PC-9 (cell line): ENCODE data around the gene NEK8. TPM values are rescaled to one million over a fixed set of nuclear protein-coding genes. Genes with fewer than 3 reads are reported as not detected.

ENCODE experiments used
- BruUV-seq: library from RNA; stranded (reverse); fragments of 400-500 nt; replicated peaks from 2 replicates; lab custom pipeline; 2021; lab: Mats Ljungman, UMichigan
- CTCF ChIA-PET: fragments of 300-600 bp; sonication (Branson Sonifier 250); formaldehyde crosslinking; loops from one replicate; lab custom pipeline; 2022; ENCODE audit warnings: antibody characterized with exemption; lab: Charles Lee
- POLR2A ChIA-PET: fragments of 300-600 bp; sonication (Branson Sonifier 250); formaldehyde crosslinking; loops from one replicate; lab custom pipeline; 2022; ENCODE audit warnings: antibody characterized with exemption; ENCODE audit not compliant: unreplicated experiment; lab: Charles Lee
- DNase-seq, 2 experiments: peaks; one replicate each; pipeline versions ENCODE4 v3.0.0 to v3.0.0-alpha.2; 2015 to 2022; ENCODE audit warnings: mixed read lengths in 1 of 2
- H2AFZ ChIP-seq: fragments of 200-600 bp; sonication (generic); 2 replicates; pipeline ENCODE4 v1.8.1; 2017; ENCODE audit warnings: antibody characterized with exemption
- H3F3A ChIP-seq: fragments of 200-600 bp; sonication (generic); 2 replicates; pipeline ENCODE4 v1.8.1; 2017; ENCODE audit warnings: antibody characterized with exemption, mild to moderate bottlenecking, low read depth; ENCODE audit not compliant: insufficient read depth
- H3K27ac ChIP-seq: fragments of 200-600 bp; sonication (generic); 2 replicates; pipeline ENCODE4 v1.6.1; 2016; ENCODE audit warnings: mixed run types
- H3K27me3 ChIP-seq: fragments of 200-600 bp; sonication (generic); 2 replicates; pipeline ENCODE4 v1.6.1; 2016; ENCODE audit warnings: low read depth, mixed run types; ENCODE audit not compliant: insufficient read depth
- H3K36me3 ChIP-seq: fragments of 200-600 bp; sonication (generic); 2 replicates; pipeline ENCODE4 v1.6.1; 2016; ENCODE audit warnings: low read depth, mixed run types
- H3K4me1 ChIP-seq: fragments of 200-600 bp; sonication (generic); replicated peaks from 2 replicates; pipeline ENCODE4 v1.6.1; 2016; ENCODE audit warnings: mixed run types; ENCODE audit not compliant: insufficient read depth
- H3K4me2 ChIP-seq: fragments of 200-600 bp; sonication (generic); 2 replicates; pipeline ENCODE4 v1.6.1; 2017; ENCODE audit warnings: mixed run types
- H3K4me3 ChIP-seq: fragments of 200-600 bp; sonication (generic); 2 replicates; pipeline ENCODE4 v1.6.1; 2016; ENCODE audit warnings: mixed run types
- H3K79me2 ChIP-seq: fragments of 200-600 bp; sonication (generic); 2 replicates; pipeline ENCODE4 v1.6.1; 2017; ENCODE audit warnings: low read depth, mixed run types
- H3K9me2 ChIP-seq: fragments of 200-600 bp; sonication (generic); 2 replicates; pipeline ENCODE4 v1.8.1; 2017; ENCODE audit warnings: mild to moderate bottlenecking; ENCODE audit not compliant: insufficient read depth
- H3K9me3 ChIP-seq: fragments of 200-600 bp; sonication (generic); 2 replicates; pipeline ENCODE4 v1.8.1; 2016; ENCODE audit warnings: low read depth; ENCODE audit not compliant: insufficient read depth
- H4K20me1 ChIP-seq: fragments of 200-600 bp; sonication (generic); 2 replicates; pipeline ENCODE4 v1.8.1; 2017; ENCODE audit not compliant: insufficient read depth
- EZH2 ChIP-seq: fragments of 200-600 bp; sonication (generic); IDR thresholded peaks from 2 replicates; pipeline ENCODE4 v1.8.0; 2017; ENCODE audit warnings: antibody characterized with exemption, low read depth
- intact Hi-C: fragments of 100-400 bp; cut with micrococcal nuclease; formaldehyde crosslinking; loops from one replicate; pipeline ENCODE4 v1.10.0; 2022; ENCODE audit not compliant: unreplicated experiment
- total RNA-seq: library from RNA; stranded (reverse); gene quantifications from 2 replicates; pipeline ENCODE4 v1.2.3, GENCODE V29; 2021
- TF ChIP-seq, protein P1 (sequence below): fragments of 200-600 bp; sonication (generic); conservative IDR thresholded peaks from 2 replicates; pipeline ENCODE4 v1.6.1; 2017; ENCODE audit warnings: mixed run types, antibody characterized with exemption, mild to moderate bottlenecking, moderate library complexity

NEK8 gene
- total RNA-seq, 1 experiment from 2014 or later, result 12.1 TPM

DNA sequence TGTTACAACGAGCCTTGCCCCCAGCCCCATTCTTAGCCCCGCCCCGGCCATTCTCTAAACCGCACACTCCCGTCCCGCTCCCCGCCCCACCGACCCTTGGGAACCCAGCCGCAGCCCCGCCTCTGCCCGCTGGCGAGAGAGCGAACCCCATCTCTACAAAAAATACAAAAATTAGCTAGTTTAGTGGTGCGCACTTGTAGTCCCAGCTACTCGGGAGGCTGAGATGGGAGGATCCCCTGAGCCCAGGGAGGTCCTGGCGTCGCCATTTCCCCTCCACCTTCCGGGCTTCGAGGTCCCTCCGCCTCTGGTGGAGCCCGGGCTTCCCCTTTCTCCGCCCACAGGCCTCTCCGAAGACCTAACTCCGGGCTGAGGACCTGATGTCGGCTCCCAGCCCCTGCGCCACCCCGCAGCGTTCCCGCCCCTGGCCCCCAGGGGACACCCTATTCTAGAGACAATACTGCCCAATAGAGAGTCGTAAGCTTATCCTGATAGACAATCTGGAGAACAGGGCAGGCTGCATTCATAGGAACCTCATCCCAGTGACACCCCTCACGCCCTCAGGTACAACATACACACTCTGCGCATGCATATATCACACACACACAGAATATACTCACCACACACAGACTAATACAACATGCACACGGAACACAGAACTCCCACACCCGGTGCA, 16.4 kb upstream of the NEK8 start:
- CTCF ChIA-PET, result no interaction called here
- Histone ChIP-seq H3K27me3 (no peaks in the 10 kb centered on the region), H3K9me2 (no peaks in the 10 kb centered on the region), H3K36me3 (peaks cover 6% of the 10 kb centered on the region), H3K9me3 (no peaks in the 10 kb centered on the region), H3K27ac (no peak overlapping the region), H2AFZ (no peak overlapping the region), H3K4me2 (no peak overlapping the region), H3K4me1 (peaks cover 19% of the 10 kb centered on the region), H3F3A (peaks cover 56% of the 10 kb centered on the region; the same call in 1 of the 2 replicates), H4K20me1 (no peaks in the 10 kb centered on the region), H3K79me2 (peaks cover 20% of the 10 kb centered on the region), H3K4me3 (no peak overlapping the region)
- no peak for DNase-seq
- intact Hi-C loops, result no loop called here
- POLR2A ChIA-PET, result interaction anchor here (0.7 kb wide), 1 partner anchor 909 kb away, joined by 3 read pairs; no protein-coding TSS in a partner anchor
- BruUV-seq, result no TSS peak
- TF ChIP-seq EZH2, result no peak

DNA sequence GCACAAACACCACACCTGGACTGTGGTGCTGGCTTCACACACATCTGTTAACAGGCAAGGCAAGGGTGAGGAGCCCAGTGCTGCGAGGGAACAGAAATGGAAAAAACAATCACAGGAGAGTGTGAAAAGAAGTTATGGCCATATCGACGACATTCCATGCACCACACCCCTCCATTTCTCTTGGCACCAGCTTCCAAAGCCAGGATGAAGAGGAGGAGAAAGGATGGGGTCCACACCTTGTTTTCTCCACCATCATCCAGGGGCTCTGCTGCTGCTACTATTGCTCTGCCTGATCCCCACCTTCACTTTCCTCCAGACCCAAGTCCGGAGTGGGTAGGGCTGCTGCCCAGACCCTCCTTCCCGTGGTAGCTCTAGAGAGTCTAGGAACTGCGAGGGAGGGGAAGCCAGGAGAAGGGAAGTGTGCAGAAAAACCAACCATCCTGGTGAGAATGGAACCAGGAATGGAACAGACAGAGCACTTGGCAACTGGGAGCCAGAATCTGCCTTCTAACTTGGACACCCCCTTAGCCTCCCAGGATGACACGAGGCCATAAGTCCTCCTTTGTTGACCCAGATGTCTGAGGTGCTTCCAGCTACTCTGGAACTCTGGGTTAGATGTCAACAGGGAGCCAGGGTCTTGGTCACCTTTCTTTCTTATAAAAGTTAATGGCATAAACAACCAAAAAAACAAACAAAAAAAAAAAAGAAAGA, 15.7 kb upstream of the NEK8 start:
- DNase-seq, result no peak
- POLR2A ChIA-PET, result interaction anchor here (0.5 kb wide), 1 partner anchor 20 kb away, joined by 3 read pairs; no protein-coding TSS in a partner anchor
- H4K20me1 ChIP-seq, result no peaks in the 10 kb centered on the region

DNA sequence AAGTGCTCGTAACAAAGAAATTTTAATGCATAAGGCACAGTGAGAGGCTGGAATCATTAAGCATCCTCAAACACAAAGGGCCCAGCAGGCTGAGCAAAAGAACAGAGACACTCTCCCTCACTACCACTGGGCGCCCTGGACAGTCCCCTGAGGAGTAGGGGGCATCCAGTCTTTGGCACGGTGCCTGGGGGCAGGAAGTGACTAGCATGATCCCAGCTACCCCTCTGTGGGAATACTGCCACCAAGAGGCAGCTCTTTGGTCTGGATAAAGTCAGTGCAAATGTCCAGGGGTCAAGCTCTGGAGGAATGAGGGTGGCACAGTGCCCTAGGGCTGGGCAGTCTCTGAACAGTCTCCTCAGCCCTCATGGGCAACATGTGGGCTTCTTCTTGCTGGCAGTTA, 14.3 kb upstream of the NEK8 start:
- Histone ChIP-seq H3K79me2 (peaks cover 31% of the 10 kb centered on the region), H3K27ac (no peak overlapping the region), H3K4me2 (no peak overlapping the region), H4K20me1 (no peaks in the 10 kb centered on the region), H3K4me1 (peaks cover 29% of the 10 kb centered on the region), H3K9me2 (no peaks in the 10 kb centered on the region), H3K9me3 (no peaks in the 10 kb centered on the region), H3K4me3 (no peak overlapping the region), H2AFZ (no peak overlapping the region), H3K36me3 (peaks cover 6% of the 10 kb centered on the region), H3F3A (peaks cover 61% of the 10 kb centered on the region), H3K27me3 (no peaks in the 10 kb centered on the region)
- BruUV-seq, result no TSS peak
- ChIA-PET POLR2A (no interaction called here), CTCF (no interaction called here)
- TF ChIP-seq, protein P1, sequence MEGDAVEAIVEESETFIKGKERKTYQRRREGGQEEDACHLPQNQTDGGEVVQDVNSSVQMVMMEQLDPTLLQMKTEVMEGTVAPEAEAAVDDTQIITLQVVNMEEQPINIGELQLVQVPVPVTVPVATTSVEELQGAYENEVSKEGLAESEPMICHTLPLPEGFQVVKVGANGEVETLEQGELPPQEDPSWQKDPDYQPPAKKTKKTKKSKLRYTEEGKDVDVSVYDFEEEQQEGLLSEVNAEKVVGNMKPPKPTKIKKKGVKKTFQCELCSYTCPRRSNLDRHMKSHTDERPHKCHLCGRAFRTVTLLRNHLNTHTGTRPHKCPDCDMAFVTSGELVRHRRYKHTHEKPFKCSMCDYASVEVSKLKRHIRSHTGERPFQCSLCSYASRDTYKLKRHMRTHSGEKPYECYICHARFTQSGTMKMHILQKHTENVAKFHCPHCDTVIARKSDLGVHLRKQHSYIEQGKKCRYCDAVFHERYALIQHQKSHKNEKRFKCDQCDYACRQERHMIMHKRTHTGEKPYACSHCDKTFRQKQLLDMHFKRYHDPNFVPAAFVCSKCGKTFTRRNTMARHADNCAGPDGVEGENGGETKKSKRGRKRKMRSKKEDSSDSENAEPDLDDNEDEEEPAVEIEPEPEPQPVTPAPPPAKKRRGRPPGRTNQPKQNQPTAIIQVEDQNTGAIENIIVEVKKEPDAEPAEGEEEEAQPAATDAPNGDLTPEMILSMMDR, result no peak
- TF ChIP-seq EZH2, result no peak
- intact Hi-C loops, result no loop called here
- DNase-seq, result no peak

More for the DNA sequence above, 15.7 kb upstream of the NEK8 start:
- Histone ChIP-seq H3F3A (peaks cover 52% of the 10 kb centered on the region; the same call in 1 of the 2 replicates), H3K36me3 (peaks cover 6% of the 10 kb centered on the region), H3K27me3 (no peaks in the 10 kb centered on the region), H3K9me3 (no peaks in the 10 kb centered on the region), H3K4me1 (peaks cover 19% of the 10 kb centered on the region), H2AFZ (no peak overlapping the region), H3K9me2 (no peaks in the 10 kb centered on the region), H3K79me2 (peaks cover 23% of the 10 kb centered on the region), H3K4me3 (no peak overlapping the region), H3K27ac (no peak overlapping the region), H3K4me2 (no peak overlapping the region)
- CTCF ChIA-PET, result interaction anchor here (0.7 kb wide), 1 partner anchor 8 kb away, joined by 5 read pairs; no protein-coding TSS in a partner anchor
- no TSS peak for BruUV-seq
- TF ChIP-seq EZH2, result no peak
- TF ChIP-seq, protein P1, result no peak
- intact Hi-C loops, result no loop called here
